GM08714 (cell line): ENCODE data around the gene DLL4.
A peak's percentile ranks its signal among the peaks of the same experiment; 100 is the strongest.

Source experiments
- H3K4me3 ChIP-seq: fragments of 200-500 bp; sonication (Bioruptor generic); 2 replicates; pipeline ENCODE4 v1.5.1; 2014; ENCODE audit warnings: mild to moderate bottlenecking, low read length, inconsistent platforms
- ZNF274 ChIP-seq: IDR thresholded peaks from 2 replicates; pipeline ENCODE4 v1.6.1; 2012; ENCODE audit warnings: mild to moderate bottlenecking, low read depth, low read length

The DLL4 gene

GRCh38 chr15:40937762-40938535 is 8.8 kb downstream of the DLL4 start:
- no peak for TF ChIP-seq ZNF274
- H3K4me3 ChIP-seq: no peak overlapping the region

- TF ChIP-seq ZNF274: no peak
- H3K4me3 ChIP-seq: no peak overlapping the region
Observed at GRCh38 chr15:40938536-40938870, 9.4 kb downstream of the DLL4 start.

- no peak overlapping the region; the same call in 1 of the 2 replicates for H3K4me3 ChIP-seq
- TF ChIP-seq ZNF274: no peak
Observed at GRCh38 chr15:40940296-40940801, 11.2 kb downstream of the DLL4 start.

DNA sequence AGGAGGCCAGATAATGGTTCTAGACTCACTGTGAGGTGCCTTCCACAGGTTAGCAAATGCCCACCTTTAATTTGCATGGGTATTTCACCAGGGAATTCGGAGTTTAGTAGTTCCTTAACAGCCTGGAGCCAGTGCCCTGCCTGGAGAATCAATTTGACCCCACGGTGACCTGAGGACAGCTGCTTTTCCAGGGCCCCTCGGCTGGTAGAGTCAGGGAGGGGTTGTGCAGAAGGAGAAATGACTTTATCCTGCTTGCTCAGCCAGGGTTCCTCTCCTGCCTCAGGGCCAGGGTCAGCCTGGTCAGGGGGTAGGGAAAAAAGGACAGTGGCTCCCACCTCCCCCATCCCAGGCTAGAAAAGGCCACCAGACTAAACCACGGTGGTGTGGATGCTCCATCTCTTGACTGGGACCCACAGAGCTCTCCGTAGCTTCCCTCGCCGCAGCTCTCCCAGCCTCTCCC is 12.0 kb downstream of the DLL4 start:
- peak overlapping the region; percentile 46; the same call in 1 of the 2 replicates for H3K4me3 ChIP-seq
- no peak for TF ChIP-seq ZNF274

GRCh38 chr15:40941528-40942336 is 12.6 kb downstream of the DLL4 start:
- TF ChIP-seq ZNF274: no peak
- H3K4me3 ChIP-seq: peak overlapping the region; percentile 46; the same call in 1 of the 2 replicates

DNA sequence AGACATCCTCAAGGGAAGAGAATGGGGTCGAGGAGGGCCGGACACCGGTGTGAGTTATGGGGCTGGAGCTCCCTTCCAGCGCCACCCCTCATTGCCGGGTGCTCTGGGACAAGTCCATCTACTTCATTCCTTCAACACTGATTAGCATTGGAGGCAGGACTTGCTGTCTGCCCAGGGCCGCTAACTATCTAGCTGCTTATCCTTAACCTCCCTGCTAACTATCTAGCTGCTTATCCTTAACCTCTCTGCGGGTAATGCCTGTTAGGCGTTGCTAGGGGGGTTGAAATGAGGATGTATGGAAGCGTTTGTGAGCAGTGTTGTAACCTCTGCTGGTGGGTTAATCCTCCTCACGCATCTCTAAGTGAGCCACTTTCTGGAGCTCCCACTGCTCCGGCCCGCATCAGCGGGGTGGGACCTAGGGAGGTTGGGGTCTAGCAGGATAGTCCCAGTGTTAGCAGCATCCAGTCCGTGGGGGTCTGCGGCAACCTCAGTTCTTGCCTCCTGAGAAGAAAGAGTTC is 13.3 kb downstream of the DLL4 start:
- H3K4me3 ChIP-seq: peak overlapping the region; percentile 32; the same call in 1 of the 2 replicates
- TF ChIP-seq ZNF274: no peak

GRCh38 chr15:40942878-40943277 is 13.7 kb downstream of the DLL4 start:
- TF ChIP-seq ZNF274: no peak
- H3K4me3 ChIP-seq: peak overlapping the region; percentile 32; the same call in 1 of the 2 replicates

GRCh38 chr15:40943764-40944365 is 14.7 kb downstream of the DLL4 start:
- no peak overlapping the region for H3K4me3 ChIP-seq
- TF ChIP-seq ZNF274: no peak

DNA sequence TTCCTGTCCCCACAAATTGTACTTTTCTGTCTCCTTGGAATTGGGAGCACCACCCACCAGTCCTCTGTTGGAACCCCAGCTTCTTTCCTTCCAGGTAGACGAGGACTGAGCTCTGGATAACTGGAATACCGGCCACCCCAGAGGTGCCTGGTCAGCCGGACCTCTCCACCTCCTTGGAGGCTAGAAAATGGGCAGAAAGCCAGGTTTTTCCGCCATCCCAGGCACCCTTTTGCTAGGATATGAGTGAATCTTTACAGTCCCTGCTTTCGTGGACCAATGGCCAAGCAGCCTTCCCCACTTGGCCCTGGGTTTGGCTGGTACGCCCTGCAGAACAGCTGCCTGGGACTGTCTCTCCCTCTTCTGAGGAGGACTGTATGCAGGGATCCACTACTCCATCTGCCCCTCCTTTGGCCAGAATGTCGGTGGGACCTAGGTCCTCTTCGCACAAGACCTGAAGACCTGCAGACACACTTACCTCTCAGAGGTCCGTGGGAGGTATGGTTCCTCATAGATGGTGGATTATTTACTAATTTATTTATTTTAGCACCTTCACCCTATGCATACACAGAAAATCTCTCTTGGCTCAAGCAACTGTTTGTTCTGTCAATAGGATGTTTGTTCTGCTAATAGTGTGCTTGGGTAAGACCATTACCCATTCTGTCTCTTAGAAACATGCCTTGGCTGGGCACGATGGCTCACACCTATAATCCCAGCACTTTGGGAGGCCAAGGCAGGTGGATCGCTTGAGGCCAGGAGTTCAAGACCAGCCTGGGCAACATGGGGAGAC is 15.6 kb downstream of the DLL4 start:
- no peak for TF ChIP-seq ZNF274
- no peak overlapping the region for H3K4me3 ChIP-seq

GRCh38 chr15:40948706-40949473 is 19.8 kb downstream of the DLL4 start:
- no peak for TF ChIP-seq ZNF274
- no peak overlapping the region for H3K4me3 ChIP-seq

DNA sequence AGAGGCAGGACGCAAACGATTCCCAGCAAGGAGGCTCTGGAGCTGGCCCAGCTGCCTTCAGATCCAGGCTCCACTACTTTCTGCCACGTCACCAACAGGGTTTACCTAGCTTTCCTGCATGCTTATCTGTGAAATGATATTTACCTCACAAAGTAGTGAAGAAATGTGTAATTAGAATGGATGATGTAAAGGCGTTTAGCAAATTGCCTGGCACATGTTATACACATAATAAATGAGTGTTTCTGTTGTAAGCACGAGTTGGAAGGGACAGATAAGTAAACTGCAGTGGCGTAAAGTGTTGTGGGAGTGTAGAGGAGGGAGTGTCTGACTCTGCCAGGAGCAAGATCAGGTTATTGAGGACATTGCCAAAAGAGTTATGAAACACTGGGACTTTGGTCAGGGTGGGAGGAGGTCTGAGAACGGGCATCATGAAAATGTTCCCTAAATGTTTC is 20.6 kb downstream of the DLL4 start:
- no peak for TF ChIP-seq ZNF274
- no peak overlapping the region for H3K4me3 ChIP-seq

DNA sequence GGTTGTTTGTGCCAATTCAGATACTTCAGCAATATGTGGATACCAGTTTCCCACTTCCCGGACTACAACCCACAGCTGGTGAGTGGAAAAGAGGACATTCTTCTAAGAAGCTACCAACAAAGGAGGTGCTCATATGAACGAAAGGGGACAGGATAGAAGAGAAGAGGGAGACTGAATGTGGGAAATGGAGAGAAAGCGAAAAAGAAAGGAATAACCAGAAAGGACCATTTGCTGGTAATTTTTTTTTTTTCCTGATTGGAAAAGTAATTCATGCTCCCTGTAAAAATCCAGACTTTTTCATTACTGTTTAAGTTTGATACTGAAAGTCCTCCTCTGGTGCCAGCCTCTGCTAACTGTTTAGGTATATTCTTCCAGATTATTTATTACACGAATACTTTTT is 22.6 kb downstream of the DLL4 start:
- TF ChIP-seq ZNF274: no peak
- H3K4me3 ChIP-seq: no peak overlapping the region
